ENCODE results near the gene NDUFC1.

The NDUFC1 gene

GRCh38 chr4:139247700-139248238, 54.5 kb downstream of the NDUFC1 start:
- no peak for DNase-seq (ENCODE audit: low read depth in 3 of 3)

GRCh38 chr4:139247241-139247640, 55.0 kb downstream of the NDUFC1 start:
- no peak for DNase-seq (ENCODE audit: low read depth in 3 of 3)

DNA sequence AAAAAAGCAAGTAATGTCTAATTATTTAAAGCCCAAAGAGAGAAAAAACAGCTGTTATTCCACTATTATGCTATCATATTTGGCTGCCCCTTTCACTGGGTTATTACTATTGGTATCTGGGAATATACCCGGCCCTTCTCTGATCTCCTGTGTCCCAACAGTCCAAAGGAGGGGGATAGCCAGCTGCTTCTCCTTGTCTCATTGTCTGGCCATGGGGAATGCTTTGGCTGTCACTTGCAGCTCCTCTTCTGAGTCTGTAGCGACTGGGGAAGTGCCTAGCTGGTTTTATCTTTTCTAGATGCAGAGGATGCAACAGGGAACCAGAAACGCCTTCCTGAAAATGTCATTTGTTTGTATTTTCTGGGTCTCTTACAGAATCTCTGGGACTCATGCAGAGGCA, 56.1 kb downstream of the NDUFC1 start:
- no peak for DNase-seq (ENCODE audit: low read depth in 3 of 3)

DNA sequence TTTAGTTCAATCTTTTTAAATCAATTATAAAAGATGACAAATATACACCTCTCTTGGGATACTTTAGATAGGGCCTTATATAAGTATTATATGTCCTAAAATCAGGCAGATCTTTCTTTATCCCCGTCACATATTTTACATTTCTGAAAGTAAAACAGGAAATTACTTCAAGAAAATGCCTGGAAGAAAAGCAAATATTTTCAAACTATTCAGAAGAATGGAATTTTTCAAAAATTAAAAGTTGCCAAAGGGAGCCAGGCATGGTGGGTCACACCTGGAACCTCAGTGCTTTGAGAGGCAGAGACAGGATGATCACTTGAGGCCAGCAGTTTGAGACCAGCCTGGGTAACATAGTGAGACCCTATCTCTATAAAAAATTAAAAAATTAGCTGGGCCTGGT, 56.7 kb downstream of the NDUFC1 start:
- no peak for DNase-seq (ENCODE audit: low read depth in 3 of 3)

DNA sequence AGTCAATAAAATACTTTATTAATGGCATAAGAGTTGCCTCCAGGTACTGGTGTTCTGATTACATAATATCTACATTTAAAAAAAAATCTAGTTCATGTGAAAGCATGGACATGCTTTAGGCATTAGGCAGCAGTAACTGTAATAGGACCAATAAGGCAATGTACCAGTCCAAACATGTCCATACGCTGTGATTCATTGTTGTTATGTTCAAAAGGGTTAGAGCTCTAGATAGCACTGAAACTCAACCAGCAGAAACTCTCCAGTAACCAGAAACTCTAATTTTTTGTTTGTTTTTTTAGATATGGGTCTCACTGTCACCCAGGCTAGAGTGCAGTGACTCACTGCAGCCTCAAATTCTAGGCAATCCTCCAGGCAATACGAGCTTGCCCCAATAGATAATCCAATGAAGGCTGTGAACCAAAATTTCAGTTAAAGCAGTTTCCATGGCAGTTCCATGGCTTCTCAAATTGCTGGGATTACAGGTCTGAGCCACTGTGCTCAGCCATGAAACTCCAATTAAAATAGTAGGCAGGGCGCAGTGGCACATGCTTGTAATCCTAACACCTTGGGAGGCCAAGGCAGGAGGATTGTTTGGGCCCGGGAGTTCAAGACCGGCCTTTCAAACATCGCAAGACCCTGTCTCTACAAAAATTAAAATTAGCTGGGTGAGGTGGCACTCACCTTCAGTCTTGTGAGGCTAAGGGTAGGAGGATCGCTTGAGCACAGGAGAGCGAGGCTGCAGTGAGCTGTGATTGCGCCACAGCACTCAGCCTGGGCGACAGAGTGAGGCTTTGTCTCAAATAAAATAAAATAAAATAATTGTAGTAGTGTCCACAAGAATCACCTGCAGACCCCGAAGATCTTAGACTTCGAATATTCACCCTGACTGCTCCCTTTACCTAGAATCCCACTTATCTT, 58.6 kb downstream of the NDUFC1 start:
- no peak for DNase-seq (ENCODE audit: low read depth in 3 of 3)

DNA sequence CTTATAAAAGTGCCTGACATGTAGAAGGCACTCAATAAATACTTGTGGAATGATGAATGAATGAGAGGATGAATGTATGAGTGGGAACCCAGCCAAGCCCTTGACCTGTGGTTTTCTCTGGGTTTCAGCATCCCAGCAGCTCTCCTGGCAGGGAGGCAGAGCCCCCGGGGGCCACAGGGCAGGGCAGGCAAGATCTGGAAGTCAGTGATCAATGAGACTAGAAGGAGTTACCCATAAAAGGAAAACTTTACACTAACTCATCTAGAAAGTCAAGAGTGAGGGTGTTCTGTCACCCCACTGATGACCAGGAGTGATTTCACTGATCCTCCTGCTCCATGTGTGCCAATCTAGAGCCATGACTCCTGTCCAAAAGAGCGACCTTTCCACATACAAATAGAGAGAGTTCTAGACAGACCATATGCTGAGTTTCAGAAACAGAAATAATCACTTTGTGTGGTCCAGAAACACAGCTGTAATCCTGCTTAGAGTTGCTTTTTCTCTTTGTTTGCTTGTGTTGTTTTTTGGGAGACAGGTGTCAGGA, 59.7 kb downstream of the NDUFC1 start:
- no peak for DNase-seq (ENCODE audit: low read depth in 3 of 3)

GRCh38 chr4:139241784-139242151, 60.5 kb downstream of the NDUFC1 start:
- no peak for DNase-seq (ENCODE audit: low read depth in 3 of 3)

DNA sequence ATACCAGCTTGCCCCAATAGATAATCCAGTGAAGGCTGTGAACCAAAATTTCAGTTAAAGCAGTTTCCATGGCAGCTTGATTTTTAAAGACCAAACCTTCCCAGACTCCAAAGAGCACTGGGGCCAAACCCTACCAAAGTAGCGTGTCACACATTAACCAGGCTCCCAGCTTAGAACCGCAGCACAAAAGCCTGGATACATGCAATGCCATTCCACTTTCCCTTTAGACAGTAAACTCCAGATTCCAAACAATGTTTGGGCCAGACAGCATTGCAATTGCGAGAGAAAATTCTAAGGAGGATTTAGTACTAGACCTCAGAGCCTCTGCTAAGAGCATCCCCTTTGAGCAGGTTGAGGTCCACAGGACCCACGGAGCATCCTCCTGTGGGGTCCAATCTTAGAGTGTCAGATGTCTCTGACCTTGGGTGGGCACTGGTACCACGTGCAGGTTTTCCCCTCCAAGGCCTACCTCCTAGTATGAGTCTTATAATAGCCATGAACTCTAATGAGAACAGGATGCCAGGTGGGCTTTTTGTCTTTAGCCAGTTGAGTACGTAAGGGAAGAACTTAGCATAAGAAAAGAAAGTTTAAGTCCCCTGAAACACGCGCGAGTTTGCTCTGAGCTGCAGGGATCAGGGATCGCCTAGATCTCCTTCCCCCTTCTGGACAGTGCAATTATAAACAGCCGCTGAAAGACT, 61.0 kb downstream of the NDUFC1 start:
- no peak for DNase-seq (ENCODE audit: low read depth in 3 of 3)

All from stimulated activated CD4-positive, alpha-beta T cell treated with anti-CD3 and anti-CD28 coated beads, TNF-alpha, amount 100 ng/mL, for 24 hours (primary cell).